ENCODE measurements around the gene KHK.
A peak's percentile ranks its signal among the peaks of the same experiment; 100 is the strongest.

Gene KHK

DNA sequence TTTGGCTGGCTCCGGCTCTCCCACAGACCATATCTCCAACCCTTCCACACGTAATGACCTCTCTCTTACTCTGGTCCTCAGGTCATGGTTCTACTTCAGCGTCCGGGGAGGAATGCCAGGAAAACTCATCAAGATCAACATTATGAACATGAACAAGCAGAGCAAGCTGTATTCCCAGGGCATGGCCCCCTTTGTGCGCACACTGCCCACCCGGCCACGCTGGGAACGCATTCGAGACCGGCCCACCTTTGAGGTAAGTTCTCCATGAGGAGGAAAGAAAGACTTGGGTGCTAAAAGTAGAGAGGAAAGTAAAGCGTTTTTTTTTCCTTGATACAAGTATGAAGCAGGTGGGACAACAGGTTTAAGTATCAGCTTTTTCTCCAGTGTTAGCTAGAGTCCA is 33.3 kb upstream of the KHK start:
- H3K27ac Mint-ChIP-seq = no peak overlapping the region
- peaks cover 4% of the 10 kb centered on the region for H3K9me3 Mint-ChIP-seq
- peaks cover 4% of the 10 kb centered on the region for H3K27me3 Mint-ChIP-seq
- peaks cover 10% of the 10 kb centered on the region for H3K4me1 Mint-ChIP-seq
- peak overlapping the region; percentile 42 for H3K4me3 Mint-ChIP-seq
- peaks cover 6% of the 10 kb centered on the region for H3K36me3 Mint-ChIP-seq

DNA sequence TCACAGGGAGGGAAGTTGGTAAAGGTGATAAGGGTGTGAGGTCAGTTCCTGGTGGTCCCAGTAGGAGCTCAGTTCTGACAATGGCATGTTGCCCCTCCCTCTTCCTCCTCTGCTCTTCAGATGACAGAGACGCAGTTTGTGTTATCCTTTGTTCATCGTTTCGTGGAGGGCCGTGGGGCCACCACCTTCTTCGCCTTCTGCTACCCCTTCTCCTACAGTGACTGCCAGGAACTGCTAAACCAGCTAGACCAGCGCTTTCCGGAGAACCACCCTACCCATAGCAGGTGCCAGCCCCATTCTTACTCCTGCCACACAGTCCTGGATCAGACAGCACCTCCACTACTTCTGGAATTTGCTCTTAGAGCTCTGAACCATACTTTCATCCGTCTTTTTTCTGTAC is 32.8 kb upstream of the KHK start:
- H3K27me3 Mint-ChIP-seq = peaks cover 4% of the 10 kb centered on the region
- H3K4me1 Mint-ChIP-seq = peaks cover 10% of the 10 kb centered on the region
- H3K9me3 Mint-ChIP-seq = peaks cover 4% of the 10 kb centered on the region
- H3K36me3 Mint-ChIP-seq = peaks cover 6% of the 10 kb centered on the region
- H3K4me3 Mint-ChIP-seq = no peak overlapping the region
- no peak overlapping the region for H3K27ac Mint-ChIP-seq

DNA sequence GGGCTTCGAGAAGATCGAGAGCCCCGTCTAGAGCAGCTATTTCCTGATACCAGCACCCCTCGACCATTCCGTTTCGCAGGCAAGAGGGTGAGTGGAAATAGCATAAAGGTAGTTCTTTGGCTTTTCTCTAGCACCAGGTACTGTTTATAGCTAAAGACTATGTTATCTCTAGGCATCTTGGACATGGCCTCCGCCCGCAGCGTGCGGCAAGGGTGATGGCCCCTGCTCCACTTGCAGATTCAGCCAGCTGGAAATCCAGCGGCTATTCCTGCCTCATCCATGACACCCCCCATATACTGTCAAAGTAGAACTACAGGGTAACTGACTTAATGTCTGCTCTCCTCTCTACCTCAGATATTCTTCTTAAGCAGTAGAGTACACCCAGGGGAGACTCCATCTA is 31.9 kb upstream of the KHK start:
- H3K36me3 Mint-ChIP-seq = peaks cover 6% of the 10 kb centered on the region
- H3K4me3 Mint-ChIP-seq = no peak overlapping the region
- peaks cover 7% of the 10 kb centered on the region for H3K4me1 Mint-ChIP-seq
- H3K27me3 Mint-ChIP-seq = peaks cover 4% of the 10 kb centered on the region
- peaks cover 4% of the 10 kb centered on the region for H3K9me3 Mint-ChIP-seq
- no peak overlapping the region for H3K27ac Mint-ChIP-seq

DNA sequence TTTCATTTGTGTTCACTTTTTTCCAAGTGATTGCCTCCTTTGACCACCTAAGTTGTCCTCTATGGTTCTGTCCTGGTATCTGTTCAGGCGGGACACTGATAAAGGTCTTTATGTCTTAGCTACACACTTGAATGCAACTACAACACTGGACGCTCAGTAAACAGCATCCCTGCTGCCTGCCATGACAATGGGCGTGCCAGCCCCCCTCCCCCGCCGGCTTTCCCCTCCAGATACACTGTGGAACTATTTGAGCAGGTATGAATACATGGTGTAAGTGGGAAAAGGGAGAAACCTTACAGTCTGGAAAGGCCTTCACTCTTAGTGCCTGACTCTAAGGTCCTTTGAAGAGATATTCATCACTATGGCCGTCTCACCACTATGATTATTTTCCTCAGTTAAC is 29.4 kb upstream of the KHK start:
- no peaks in the 10 kb centered on the region for H3K9me3 Mint-ChIP-seq
- H3K27me3 Mint-ChIP-seq = no peaks in the 10 kb centered on the region
- no peak overlapping the region for H3K27ac Mint-ChIP-seq
- peaks cover under 1% of the 10 kb centered on the region for H3K4me1 Mint-ChIP-seq
- no peak overlapping the region for H3K4me3 Mint-ChIP-seq
- H3K36me3 Mint-ChIP-seq = peaks cover 2% of the 10 kb centered on the region

DNA sequence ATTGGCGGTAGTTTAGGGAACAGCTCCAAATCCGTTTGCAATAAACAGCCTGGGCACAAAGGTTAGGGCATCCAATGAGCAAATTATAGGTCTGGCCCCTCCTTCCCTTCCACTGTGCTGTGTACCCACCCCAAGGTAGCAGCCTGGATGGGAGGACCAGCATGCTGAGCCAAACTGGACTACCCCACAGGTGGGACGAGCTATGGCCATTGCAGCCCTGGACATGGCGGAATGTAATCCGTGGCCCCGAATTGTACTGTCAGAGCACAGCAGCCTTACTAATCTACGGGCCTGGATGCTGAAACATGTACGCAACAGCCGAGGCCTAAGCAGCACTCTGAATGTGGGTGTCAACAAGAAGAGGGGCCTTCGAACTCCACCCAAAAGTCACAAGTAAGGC is 28.4 kb upstream of the KHK start:
- H3K36me3 Mint-ChIP-seq = peaks cover 6% of the 10 kb centered on the region
- H3K4me1 Mint-ChIP-seq = peaks cover 5% of the 10 kb centered on the region
- H3K27ac Mint-ChIP-seq = no peak overlapping the region
- no peak overlapping the region for H3K4me3 Mint-ChIP-seq
- no peaks in the 10 kb centered on the region for H3K9me3 Mint-ChIP-seq
- no peaks in the 10 kb centered on the region for H3K27me3 Mint-ChIP-seq

DNA sequence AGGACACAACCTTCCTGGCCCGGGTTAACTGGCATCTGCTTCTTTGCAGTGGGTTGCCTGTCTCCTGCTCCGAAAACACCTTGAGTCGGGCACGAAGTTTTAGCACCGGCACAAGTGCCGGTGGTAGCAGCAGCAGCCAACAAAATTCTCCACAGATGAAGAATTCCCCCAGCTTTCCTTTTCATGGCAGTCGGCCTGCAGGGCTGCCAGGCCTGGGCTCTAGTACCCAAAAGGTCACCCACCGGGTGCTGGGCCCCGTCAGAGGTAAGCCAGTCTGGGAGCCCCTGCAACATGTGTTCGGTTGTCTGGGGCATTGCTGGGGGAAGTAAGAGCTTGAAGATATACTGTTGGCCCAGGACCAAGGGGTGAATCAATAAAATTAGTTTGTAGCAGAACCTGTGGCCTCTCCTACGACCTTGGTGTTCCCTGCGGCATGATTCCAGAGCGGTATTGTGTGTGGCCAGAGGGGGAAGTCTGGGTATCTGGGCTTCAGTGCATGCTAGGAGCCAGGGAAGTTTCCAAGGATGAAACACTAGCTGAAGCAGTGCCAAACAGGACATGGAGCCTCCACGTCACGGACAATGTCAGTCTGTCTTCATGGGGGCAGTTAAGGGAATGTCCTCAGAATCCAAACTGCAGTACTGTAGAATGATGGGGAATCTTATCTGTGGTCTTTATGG is 27.3 kb upstream of the KHK start:
- Mint-ChIP-seq H3K4me1 (peaks cover 5% of the 10 kb centered on the region), H3K36me3 (peaks cover 6% of the 10 kb centered on the region), H3K9me3 (no peaks in the 10 kb centered on the region), H3K27ac (no peak overlapping the region), H3K27me3 (no peaks in the 10 kb centered on the region), H3K4me3 (no peak overlapping the region)

DNA sequence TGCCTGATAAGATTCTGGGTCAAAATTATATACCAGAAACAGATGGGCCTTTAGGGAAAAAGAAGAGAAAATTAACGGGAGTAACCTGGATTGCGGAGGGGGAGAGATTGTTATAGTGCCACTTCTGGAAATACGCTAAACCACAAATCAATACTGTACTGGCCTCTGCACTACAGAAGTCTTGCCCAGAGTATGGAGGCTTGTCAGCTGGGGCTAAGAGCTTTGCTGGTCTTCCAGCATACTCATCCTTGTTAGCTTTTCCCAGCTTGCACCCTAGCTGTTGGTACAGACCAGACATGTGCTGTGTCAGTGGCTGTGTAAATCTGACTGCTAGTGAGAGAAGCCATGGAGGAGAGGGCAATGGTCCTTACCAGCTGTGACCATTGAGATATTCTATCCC is 26.2 kb upstream of the KHK start:
- no peaks in the 10 kb centered on the region for H3K27me3 Mint-ChIP-seq
- H3K36me3 Mint-ChIP-seq = peaks cover 3% of the 10 kb centered on the region
- no peak overlapping the region for H3K27ac Mint-ChIP-seq
- peaks cover 5% of the 10 kb centered on the region for H3K4me1 Mint-ChIP-seq
- H3K9me3 Mint-ChIP-seq = no peaks in the 10 kb centered on the region
- H3K4me3 Mint-ChIP-seq = no peak overlapping the region

DNA sequence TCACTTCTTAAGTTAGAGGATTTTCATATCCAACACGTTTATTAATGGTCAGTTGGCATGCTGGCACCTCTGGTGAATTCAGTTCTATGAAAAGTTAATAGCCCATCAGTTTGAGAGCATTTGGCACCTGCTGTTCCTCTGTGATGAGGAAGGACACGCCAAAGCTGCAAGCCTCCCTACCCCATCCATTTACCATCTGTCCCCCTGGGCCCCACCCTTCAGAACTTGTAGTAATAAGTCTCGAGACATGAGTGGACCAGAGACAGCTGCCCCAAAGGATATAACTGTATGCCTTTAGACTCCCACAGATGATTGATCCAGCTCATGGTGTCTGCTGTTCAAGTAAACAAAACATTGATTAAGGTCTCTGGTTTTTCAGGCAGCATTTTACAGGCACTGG is 21.4 kb upstream of the KHK start:
- peaks cover 16% of the 10 kb centered on the region for H3K36me3 Mint-ChIP-seq
- no peak overlapping the region for H3K4me3 Mint-ChIP-seq
- peaks cover 38% of the 10 kb centered on the region for H3K4me1 Mint-ChIP-seq
- peak overlapping the region; percentile 49 for H3K27ac Mint-ChIP-seq
- H3K9me3 Mint-ChIP-seq = no peaks in the 10 kb centered on the region
- H3K27me3 Mint-ChIP-seq = no peaks in the 10 kb centered on the region

DNA sequence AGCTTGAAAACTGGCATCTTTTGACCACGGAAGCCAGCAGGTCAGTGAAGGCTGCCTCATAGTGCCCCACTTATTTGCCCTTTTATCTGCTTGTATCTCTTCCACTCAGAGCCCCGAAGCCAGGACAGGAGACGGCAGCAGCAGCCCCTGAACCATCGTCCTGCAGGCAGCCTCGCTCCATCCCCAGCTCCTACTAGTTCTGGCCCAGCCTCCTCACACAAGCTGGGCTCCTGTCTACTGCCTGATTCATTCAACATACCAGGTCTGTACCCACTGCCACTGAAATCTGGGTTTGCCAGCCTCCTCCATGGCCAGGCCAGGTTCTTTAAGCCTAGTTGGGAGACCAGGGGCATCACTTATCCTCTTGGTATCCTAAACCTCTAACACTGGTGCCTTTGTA is 19.2 kb upstream of the KHK start:
- H3K9me3 Mint-ChIP-seq = no peaks in the 10 kb centered on the region
- H3K4me1 Mint-ChIP-seq = peaks cover 54% of the 10 kb centered on the region
- H3K4me3 Mint-ChIP-seq = no peak overlapping the region
- H3K36me3 Mint-ChIP-seq = peaks cover 18% of the 10 kb centered on the region
- H3K27ac Mint-ChIP-seq = no peak overlapping the region
- no peaks in the 10 kb centered on the region for H3K27me3 Mint-ChIP-seq

DNA sequence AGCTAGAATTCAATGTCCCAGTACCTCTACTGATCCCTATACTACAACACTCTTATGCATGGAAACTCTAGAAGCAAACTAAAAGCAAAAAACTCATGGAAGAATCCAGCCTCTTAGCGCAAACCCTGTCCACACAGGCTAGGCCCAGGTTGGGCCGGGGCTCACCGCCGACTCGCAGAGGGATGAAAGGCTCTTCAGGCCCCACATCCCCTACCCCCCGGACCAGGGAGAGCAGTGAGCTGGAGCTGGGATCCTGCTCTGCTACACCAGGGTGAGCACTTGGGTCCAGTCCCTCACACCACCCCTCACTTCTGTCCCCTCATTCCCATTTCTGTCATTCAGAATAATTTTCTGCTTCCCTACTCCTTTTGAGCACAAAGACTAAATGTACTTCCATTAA is 17.1 kb upstream of the KHK start:
- peaks cover 15% of the 10 kb centered on the region for H3K36me3 Mint-ChIP-seq
- peak overlapping the region; percentile 73 for H3K27ac Mint-ChIP-seq
- peak overlapping the region; percentile 99 for H3K4me3 Mint-ChIP-seq
- peaks cover 67% of the 10 kb centered on the region for H3K4me1 Mint-ChIP-seq
- no peaks in the 10 kb centered on the region for H3K27me3 Mint-ChIP-seq
- no peaks in the 10 kb centered on the region for H3K9me3 Mint-ChIP-seq

DNA sequence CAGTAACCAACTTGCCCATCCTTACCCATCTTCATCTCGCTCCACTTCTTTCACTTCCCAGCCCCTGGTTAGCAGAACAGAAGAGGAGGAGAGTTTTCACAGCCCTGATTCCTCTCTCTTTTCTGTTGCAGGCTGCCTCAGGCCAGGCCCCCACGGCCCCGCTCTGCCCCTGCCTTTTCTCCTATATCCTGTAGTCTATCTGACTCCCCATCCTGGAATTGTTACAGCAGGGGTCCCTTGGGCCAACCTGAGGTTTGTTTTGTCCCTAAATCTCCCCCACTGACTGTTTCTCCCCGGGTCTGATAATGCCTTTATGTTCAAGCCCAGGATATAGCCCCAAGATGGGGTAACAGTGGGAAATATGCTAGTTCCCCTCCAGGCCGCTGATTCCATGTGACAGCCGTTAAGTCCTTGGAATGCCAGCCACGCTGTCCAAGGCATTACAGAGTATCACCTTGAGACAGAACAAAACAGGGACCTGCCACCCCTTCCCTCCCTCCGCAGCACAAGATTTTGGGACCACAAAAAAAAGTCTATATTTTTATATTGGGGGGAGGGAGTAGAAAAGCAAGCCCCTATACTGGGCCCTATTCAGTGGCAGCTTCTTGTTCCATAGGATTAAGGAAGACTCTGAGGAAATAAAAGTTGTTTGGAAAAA is 16.5 kb upstream of the KHK start:
- Mint-ChIP-seq H3K9me3 (no peaks in the 10 kb centered on the region), H3K27me3 (no peaks in the 10 kb centered on the region), H3K27ac (peak overlapping the region; percentile 73), H3K36me3 (peaks cover 15% of the 10 kb centered on the region), H3K4me3 (peak overlapping the region; percentile 99), H3K4me1 (peaks cover 73% of the 10 kb centered on the region)

DNA sequence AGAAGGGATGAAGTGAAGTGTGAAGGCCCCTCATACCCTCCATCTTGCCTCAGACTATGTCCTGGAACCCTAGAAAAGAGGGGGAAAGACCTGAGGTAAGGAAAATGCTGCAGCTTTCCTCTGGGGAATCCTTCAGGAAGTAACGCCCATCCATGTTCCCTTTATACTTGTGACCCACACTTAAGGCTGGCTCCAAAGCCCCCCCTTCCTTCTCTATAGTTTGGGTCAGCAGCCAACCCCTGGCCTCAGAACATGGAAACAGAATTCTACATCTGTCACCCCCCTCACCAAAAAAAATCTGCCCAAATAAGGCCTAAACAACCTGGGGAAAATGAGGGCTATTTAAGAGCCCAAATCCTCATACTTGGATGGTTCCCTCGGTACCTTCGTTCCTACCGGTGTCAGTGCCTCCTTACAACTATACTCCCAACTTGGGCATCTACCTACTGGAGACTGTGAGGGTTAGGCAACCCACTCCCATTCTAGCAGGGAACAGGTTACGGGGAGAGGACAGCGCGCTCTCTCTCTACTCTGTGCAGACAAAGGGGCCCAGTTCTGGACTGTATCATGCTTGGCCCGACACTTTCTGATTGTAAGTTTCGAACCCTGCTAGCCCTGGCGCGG is 15.8 kb upstream of the KHK start:
- Mint-ChIP-seq H3K4me3 (peak overlapping the region; percentile 99), H3K36me3 (peaks cover 13% of the 10 kb centered on the region), H3K27me3 (no peaks in the 10 kb centered on the region), H3K9me3 (no peaks in the 10 kb centered on the region), H3K4me1 (peaks cover 79% of the 10 kb centered on the region), H3K27ac (peak overlapping the region; percentile 95)

DNA sequence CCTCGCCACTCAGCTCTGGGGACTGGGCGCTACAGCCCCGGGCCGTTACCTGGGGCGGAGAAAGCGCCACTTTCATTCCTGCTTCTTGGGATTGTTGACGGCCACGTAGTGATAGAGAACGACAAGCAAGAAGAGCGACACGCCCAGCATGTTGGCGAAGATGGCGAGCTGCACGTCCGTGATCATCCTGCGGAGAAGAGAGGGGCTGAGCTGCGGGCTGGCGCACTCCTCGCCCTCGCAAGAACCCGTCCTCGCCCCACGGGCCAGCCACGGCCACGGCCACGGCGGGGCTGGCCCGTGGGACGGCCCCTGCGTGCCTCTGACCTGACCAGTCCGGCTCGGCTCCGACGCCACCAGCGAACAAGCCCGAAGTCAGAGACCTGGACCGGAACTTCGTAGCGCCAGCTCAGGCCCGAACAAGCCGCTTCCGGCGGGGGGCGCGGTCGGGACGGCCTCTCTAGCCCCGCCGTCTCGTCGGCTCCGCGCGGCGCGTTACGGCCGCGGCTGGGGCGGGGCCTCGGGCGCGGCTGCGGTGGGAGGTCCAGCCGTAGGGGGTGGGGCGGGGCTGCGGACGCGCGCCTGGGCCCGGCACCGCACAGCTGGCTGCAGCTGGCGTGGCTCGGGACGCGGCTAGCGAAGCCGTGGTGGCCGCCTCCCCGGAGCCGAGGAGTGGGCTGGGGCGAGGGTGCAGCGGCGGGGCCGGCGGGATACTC is 15.1 kb upstream of the KHK start, which contains the start of gene OST4:
OST4 (minus strand) TSS at position 378 of the 713 bp plus-strand sequence.
- no peaks in the 10 kb centered on the region for H3K27me3 Mint-ChIP-seq
- H3K4me3 Mint-ChIP-seq = peak within 1 kb of the TSS; percentile 99
- H3K27ac Mint-ChIP-seq = peak within 1 kb of the TSS; percentile 95
- H3K36me3 Mint-ChIP-seq = peaks cover 8% of the 10 kb centered on the region
- H3K9me3 Mint-ChIP-seq = no peaks in the 10 kb centered on the region
- H3K4me1 Mint-ChIP-seq = peaks cover 78% of the 10 kb centered on the region

DNA sequence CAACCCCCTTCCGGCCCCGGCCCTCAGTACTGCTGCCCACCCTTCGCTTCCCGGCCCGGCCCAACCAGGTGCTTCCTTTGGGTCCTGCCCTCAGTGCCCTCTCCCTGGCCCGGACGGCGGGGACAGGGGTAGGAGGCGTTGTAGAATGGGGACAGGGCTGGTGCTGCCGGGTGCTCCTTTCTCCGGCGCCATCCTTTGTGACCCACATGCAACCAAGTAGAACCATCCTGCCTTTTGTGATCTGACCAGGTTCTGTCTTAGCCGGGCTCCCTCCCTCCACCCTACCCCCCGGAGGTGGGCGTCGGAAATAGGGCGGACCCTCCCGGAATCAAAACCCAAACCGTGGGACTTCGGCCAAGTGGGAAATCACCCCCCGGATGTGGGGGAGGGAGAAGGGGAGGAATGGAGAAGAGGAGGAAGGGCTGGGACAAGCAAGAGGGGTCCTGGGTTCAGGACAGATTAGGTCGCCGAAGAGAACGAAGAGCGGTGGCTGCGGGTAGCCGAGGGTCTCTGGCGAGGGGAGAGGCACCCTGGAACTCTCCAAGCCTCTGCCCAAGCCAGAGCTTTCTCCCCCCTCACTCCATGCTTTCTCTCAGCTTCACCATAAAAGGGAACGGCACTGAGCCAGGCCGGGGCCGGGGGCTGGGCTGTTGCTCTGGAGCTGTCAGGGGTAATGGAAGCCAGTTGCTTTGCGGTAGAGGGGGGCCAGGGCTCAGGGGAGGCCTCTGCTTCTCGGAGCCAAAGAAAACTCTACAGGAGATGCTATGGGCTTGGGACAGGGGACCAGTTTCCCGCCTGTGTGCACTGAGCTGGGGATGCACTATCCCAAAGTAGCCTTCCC is 14.4 kb upstream of the KHK start:
- Mint-ChIP-seq H3K27ac (peak overlapping the region; percentile 88), H3K4me1 (peaks cover 84% of the 10 kb centered on the region), H3K27me3 (no peaks in the 10 kb centered on the region), H3K9me3 (no peaks in the 10 kb centered on the region), H3K4me3 (peak overlapping the region; percentile 84), H3K36me3 (peaks cover 8% of the 10 kb centered on the region)

DNA sequence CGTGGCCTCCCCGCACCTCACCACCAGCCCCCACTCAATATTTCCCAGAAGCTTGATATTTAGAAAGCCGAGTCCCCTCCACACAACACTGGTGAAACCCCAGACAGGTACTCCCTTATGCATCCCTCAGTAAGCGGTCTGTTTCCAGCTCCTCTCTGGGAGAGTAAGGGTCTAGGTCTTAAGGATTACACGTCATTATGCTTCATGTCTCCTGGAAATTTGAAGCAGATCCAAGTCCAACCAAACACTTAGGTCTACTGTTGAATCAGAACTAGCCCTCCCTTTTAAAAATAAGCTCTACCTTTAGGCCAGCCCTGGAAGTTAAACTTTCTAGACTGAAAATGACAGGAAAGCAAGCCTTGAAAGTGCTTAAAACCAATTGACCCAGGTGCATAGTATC is 13.7 kb upstream of the KHK start:
- Mint-ChIP-seq H3K4me3 (peak overlapping the region; percentile 84), H3K36me3 (peaks cover 8% of the 10 kb centered on the region), H3K9me3 (no peaks in the 10 kb centered on the region), H3K27ac (peak overlapping the region; percentile 51), H3K27me3 (no peaks in the 10 kb centered on the region), H3K4me1 (peaks cover 78% of the 10 kb centered on the region)

Measured in activated naive CD4-positive, alpha-beta T cell treated with anti-CD3 and anti-CD28 coated beads, Interleukin-2, amount 50 U/mL, for 24 hours (primary cell).